ENCODE measurements around the gene LMF1. TPM values are rescaled to one million over a fixed set of nuclear protein-coding genes. Genes with fewer than 3 reads are reported as not detected.

The LMF1 gene
- total and polyA plus RNA-seq, 9 of the 15 experiments (the other 6 are each of a cell fraction or from before 2014, with no cell fraction given), result 0.11 to 1.6 (median 0.55) TPM; not detected in 1

GRCh38 chr16:1007284-1007850 is 36.6 kb upstream of the LMF1 start:
- H3K4me2 ChIP-seq (ENCODE audit: insufficient read depth, low read length), result no peak overlapping the region
- POLR2A ChIA-PET, result interaction anchor here (1.3 kb wide), 1 partner anchor 12 kb away, joined by 4 read pairs; no protein-coding TSS in a partner anchor
- ATAC-seq, result no peak

GRCh38 chr16:1006781-1007180 is 36.0 kb upstream of the LMF1 start:
- Histone ChIP-seq H4K20me1 (replicated peaks; ENCODE audit: control insufficient read depth, insufficient read depth, low read length) (peaks cover 25% of the 10 kb centered on the region), H3K27me3 (ENCODE audit: control insufficient read depth in 2 of 2, insufficient read depth in 2 of 2, low read length in 2 of 2) (peaks cover 25 to 84% of the 10 kb centered on the region in 2 experiments; a peak in 4 of 5 replicates), H3K27ac (ENCODE audit: extremely low read depth, low read depth, low read length) (no peak overlapping the region), H3K9me3 (replicated peaks; ENCODE audit: control insufficient read depth, insufficient read depth, low read depth, low read length) (no peaks in the 10 kb centered on the region), H3K4me1 (replicated peaks in 1 of 2; ENCODE audit: control insufficient read depth in 2 of 2, insufficient read depth in 2 of 2, low read length in 2 of 2) (peaks cover 0 to 35% of the 10 kb centered on the region in 2 experiments; a peak in 2 of 5 replicates), H3K36me3 (ENCODE audit: control insufficient read depth, insufficient read depth, low read length) (no peaks in the 10 kb centered on the region), H3K79me2 (ENCODE audit: control insufficient read depth, insufficient read depth, low read length) (no peaks in the 10 kb centered on the region), H3K9ac (ENCODE audit: insufficient read depth in 1 of 2, low read depth in 2 of 2, low read length in 2 of 2) (no peak overlapping the region), H3K4me2 (ENCODE audit: insufficient read depth, low read length) (no peak overlapping the region), H2AFZ (ENCODE audit: low read depth, low read length) (no peak overlapping the region), H3K4me3 (no peak overlapping the region), H3K9me1 (ENCODE audit: control insufficient read depth, insufficient read depth, low read length) (no peaks in the 10 kb centered on the region)
- no peak for ATAC-seq
- POLR2A ChIA-PET, result interaction anchor here (0.6 to 1.3 kb wide), 2 partner anchors 11 to 13 kb away, joined by 3 to 4 read pairs; no protein-coding TSS in a partner anchor
- no peak for FAIRE-seq
- in situ Hi-C loops (cut with MboI) (no loop called here), intact Hi-C loops (cut with micrococcal nuclease) (no loop called here)
- CTCF ChIA-PET (ENCODE audit: low intra/inter-chr PET ratio), result no interaction called here
- WGBS (ENCODE audit: insufficient coverage, low coverage, missing lambda C conversion rate), result 2% methylated on average over 22 of the region's 25 CpGs
- no peak for TF ChIP-seq NCOA4 (IDR thresholded peaks at IDR 0.05; ENCODE audit: partially characterized antibody)
- no peak for TF ChIP-seq MAFF (IDR thresholded peaks at IDR 0.05; ENCODE audit: low read length)
- BruUV-seq (replicated peaks), result no TSS peak
- DNase-seq (ENCODE audit: extremely low read depth in 1 of 4, low spot score in 3 of 4), result no peak

More at GRCh38 chr16:1007284-1007850, 36.6 kb upstream of the LMF1 start:
- H3K36me3 ChIP-seq (ENCODE audit: control insufficient read depth, insufficient read depth, low read length), result no peaks in the 10 kb centered on the region
- in situ Hi-C loops (cut with MboI) (no loop called here), intact Hi-C loops (cut with micrococcal nuclease) (no loop called here)
- no peak for TF ChIP-seq ZNF785 (CRISPR knock-in tag; IDR thresholded peaks at IDR 0.05)
- no peak for TF ChIP-seq TBL1XR1 (IDR thresholded peaks at IDR 0.05; ENCODE audit: low read length in 2 of 2)
- TF ChIP-seq SMARCA5 (IDR thresholded peaks at IDR 0.05), result no peak
- TF ChIP-seq RFX5 (IDR thresholded peaks at IDR 0.05; ENCODE audit: low read depth, low read length), result no peak
- FAIRE-seq (no peak), DNase-seq (ENCODE audit: extremely low read depth in 1 of 4, low spot score in 3 of 4) (no peak)
- no peak overlapping the region for H3K27ac ChIP-seq (ENCODE audit: extremely low read depth, low read depth, low read length)
- peaks cover 22% of the 10 kb centered on the region for H4K20me1 ChIP-seq (replicated peaks; ENCODE audit: control insufficient read depth, insufficient read depth, low read length)
- H3K9me3 ChIP-seq (replicated peaks; ENCODE audit: control insufficient read depth, insufficient read depth, low read depth, low read length), result no peaks in the 10 kb centered on the region
- H3K4me1 ChIP-seq (replicated peaks in 1 of 2; ENCODE audit: control insufficient read depth in 2 of 2, insufficient read depth in 2 of 2, low read length in 2 of 2), result peaks cover 0 to 32% of the 10 kb centered on the region in 2 experiments; a peak in 2 of 5 replicates
- H2AFZ ChIP-seq (ENCODE audit: low read depth, low read length), result no peak overlapping the region
- no peak overlapping the region for H3K9ac ChIP-seq (ENCODE audit: insufficient read depth in 1 of 2, low read depth in 2 of 2, low read length in 2 of 2)
- H3K4me3 ChIP-seq, result no peak overlapping the region
- 0% methylated on average over 12 of the region's 16 CpGs for WGBS (ENCODE audit: insufficient coverage, low coverage, missing lambda C conversion rate)
- H3K27me3 ChIP-seq (ENCODE audit: control insufficient read depth in 2 of 2, insufficient read depth in 2 of 2, low read length in 2 of 2), result peaks cover 28 to 84% of the 10 kb centered on the region in 2 experiments; a peak in 4 of 5 replicates
- no peaks in the 10 kb centered on the region for H3K9me1 ChIP-seq (ENCODE audit: control insufficient read depth, insufficient read depth, low read length)
- CTCF ChIA-PET (ENCODE audit: low intra/inter-chr PET ratio), result no interaction called here
- no TSS peak for BruUV-seq (replicated peaks)
- no peaks in the 10 kb centered on the region for H3K79me2 ChIP-seq (ENCODE audit: control insufficient read depth, insufficient read depth, low read length)

All from K562 (cell line).